H9 (cell line): Measurements from ENCODE around the gene SLC34A3. TPM values are rescaled to one million over a fixed set of nuclear protein-coding genes. Genes with fewer than 3 reads are reported as not detected.

ENCODE experiments used
- DNase-seq: peaks from one replicate; pipeline ENCODE4 v3.0.0-alpha.2; 2017
- H2AFZ ChIP-seq: one replicate; pipeline ENCODE4 v1.6.1; 2013; ENCODE audit warnings: mild to moderate bottlenecking, low read length, control low read depth, moderate library complexity
- H2AK5ac ChIP-seq: 2 replicates; pipeline ENCODE4 v1.6.1; 2013; ENCODE audit warnings: low read length, control low read depth, mixed read lengths; ENCODE audit not compliant: insufficient read length
- H2BK120ac ChIP-seq: one replicate; pipeline ENCODE4 v1.6.1; 2013; ENCODE audit warnings: low read depth, mild to moderate bottlenecking, low read length, control low read depth, inconsistent platforms; ENCODE audit not compliant: poor library complexity, severe bottlenecking
- H2BK12ac ChIP-seq: 2 replicates; pipeline ENCODE4 v1.6.1; 2013; ENCODE audit warnings: low read length, control low read depth, mixed read lengths, low read depth; ENCODE audit not compliant: insufficient read length
- H2BK15ac ChIP-seq: 2 replicates; pipeline ENCODE4 v1.6.1; 2013; ENCODE audit warnings: low read depth, low read length, control low read depth
- H2BK20ac ChIP-seq: one replicate; pipeline ENCODE4 v1.6.1; 2013; ENCODE audit warnings: low read depth, mild to moderate bottlenecking, low read length, control low read depth, inconsistent platforms; ENCODE audit not compliant: poor library complexity, severe bottlenecking
- H2BK5ac ChIP-seq: 2 replicates; pipeline ENCODE4 v1.6.1; 2013; ENCODE audit warnings: low read length, control low read depth, mixed read lengths; ENCODE audit not compliant: insufficient read length
- H3K14ac ChIP-seq: 2 replicates; pipeline ENCODE4 v1.6.1; 2013; ENCODE audit warnings: low read length, control low read depth; ENCODE audit not compliant: insufficient read depth
- H3K18ac ChIP-seq: 2 replicates; pipeline ENCODE4 v1.6.1; 2013; ENCODE audit warnings: low read depth, mild to moderate bottlenecking, mixed read lengths, low read length, control low read depth; ENCODE audit not compliant: insufficient read length
- H3K23ac ChIP-seq: 2 replicates; pipeline ENCODE4 v1.6.1; 2013; ENCODE audit warnings: low read length, control low read depth, mixed read lengths, low read depth; ENCODE audit not compliant: insufficient read length
- H3K23me2 ChIP-seq: 2 replicates; pipeline ENCODE4 v1.6.1; 2013; ENCODE audit warnings: low read depth, mild to moderate bottlenecking, mixed read lengths, low read length, control low read depth; ENCODE audit not compliant: insufficient read length, poor library complexity, severe bottlenecking
- H3K27ac ChIP-seq: 2 replicates; pipeline ENCODE4 v1.5.1; 2013; ENCODE audit warnings: low read length, control low read depth, mixed read lengths, low read depth; ENCODE audit not compliant: insufficient read length
- H3K27me3 ChIP-seq: 2 replicates; pipeline ENCODE4 v1.6.1; 2013; ENCODE audit warnings: low read length, control low read depth, inconsistent platforms; ENCODE audit not compliant: insufficient read depth
- H3K4ac ChIP-seq: 2 replicates; pipeline ENCODE4 v1.6.1; 2013; ENCODE audit warnings: low read depth, mild to moderate bottlenecking, control low read depth, inconsistent platforms, low read length, moderate library complexity
- H3K4me1 ChIP-seq: 2 replicates; pipeline ENCODE4 v1.6.1; 2013; ENCODE audit warnings: low read length, control low read depth, inconsistent platforms; ENCODE audit not compliant: insufficient read depth
- H3K4me2 ChIP-seq: 2 replicates; pipeline ENCODE4 v1.6.1; 2013; ENCODE audit warnings: low read length, control low read depth, mixed read lengths; ENCODE audit not compliant: insufficient read length, insufficient read depth
- H3K56ac ChIP-seq: 2 replicates; pipeline ENCODE4 v1.6.1; 2013; ENCODE audit warnings: low read depth, mild to moderate bottlenecking, mixed read lengths, low read length, control low read depth; ENCODE audit not compliant: insufficient read length
- H3K79me1 ChIP-seq: 2 replicates; pipeline ENCODE4 v1.6.1; 2013; ENCODE audit warnings: low read depth, mild to moderate bottlenecking, moderate library complexity, low read length, control low read depth, inconsistent platforms; ENCODE audit not compliant: insufficient read depth, poor library complexity, severe bottlenecking
- H3K79me2 ChIP-seq: 2 replicates; pipeline ENCODE4 v1.6.1; 2013; ENCODE audit warnings: low read length, control low read depth, inconsistent platforms; ENCODE audit not compliant: insufficient read depth
- H3K9ac ChIP-seq: 2 replicates; pipeline ENCODE4 v1.6.1; 2013; ENCODE audit warnings: low read length, control low read depth, mixed read lengths; ENCODE audit not compliant: insufficient read length; ENCODE audit errors: extremely low read depth
- H3K9me3 ChIP-seq: one replicate; pipeline ENCODE4 v1.6.1; 2013; ENCODE audit warnings: low read depth, low read length, inconsistent platforms; ENCODE audit not compliant: control insufficient read depth
- H3T11ph ChIP-seq: one replicate; pipeline ENCODE4 v1.6.1; 2013; ENCODE audit warnings: mild to moderate bottlenecking, low read length, control low read depth, inconsistent platforms
- H4K20me1 ChIP-seq: one replicate; pipeline ENCODE4 v1.6.1; 2013; ENCODE audit not compliant: control insufficient read depth, insufficient read length, insufficient read depth
- H4K5ac ChIP-seq: 2 replicates; pipeline ENCODE4 v1.6.1; 2013; ENCODE audit warnings: low read depth, mild to moderate bottlenecking, mixed read lengths, low read length, control low read depth; ENCODE audit not compliant: insufficient read length
- H4K8ac ChIP-seq: replicated peaks from 2 replicates; pipeline ENCODE4 v1.6.1; 2013; ENCODE audit warnings: low read length, control low read depth, mixed read lengths, low read depth; ENCODE audit not compliant: insufficient read length
- H4K91ac ChIP-seq: 2 replicates; pipeline ENCODE4 v1.6.1; 2013; ENCODE audit warnings: low read depth, mild to moderate bottlenecking, moderate library complexity, mixed read lengths, low read length, control low read depth; ENCODE audit not compliant: insufficient read length
- H3K27ac Mint-ChIP-seq, 3 experiments: 2 replicates in 2 of 3; 3 replicates in 1 of 3; pipeline ENCODE4 v1.8.0; 2020 to 2021; ENCODE audit warnings: mixed read lengths in 3 of 3, mild to moderate bottlenecking in 1 of 3, moderate library complexity in 1 of 3
- H3K27me3 Mint-ChIP-seq: 2 replicates; pipeline ENCODE4 v1.8.0; 2021; ENCODE audit warnings: low read depth, mild to moderate bottlenecking, moderate library complexity, mixed read lengths
- H3K36me3 Mint-ChIP-seq, 3 experiments: 2 replicates in 2 of 3; 3 replicates in 1 of 3; pipeline ENCODE4 v1.8.0; 2020 to 2021; ENCODE audit warnings: low read depth in 3 of 3, mixed read lengths in 3 of 3; ENCODE audit not compliant: insufficient read depth in 1 of 3
- H3K4me1 Mint-ChIP-seq, 2 experiments: 2 replicates each; pipeline ENCODE4 v1.8.0; 2020; ENCODE audit warnings: mixed read lengths in 2 of 2
- H3K4me3 Mint-ChIP-seq, 2 experiments: 2 replicates in 1 of 2; 3 replicates in 1 of 2; pipeline ENCODE4 v1.8.0; 2020 to 2021; ENCODE audit warnings: mild to moderate bottlenecking in 2 of 2, mixed read lengths in 2 of 2, moderate library complexity in 1 of 2
- H3K9me3 Mint-ChIP-seq, 2 experiments: 2 replicates in 1 of 2; 3 replicates in 1 of 2; pipeline ENCODE4 v1.8.0; 2020; ENCODE audit warnings: mild to moderate bottlenecking in 2 of 2, mixed read lengths in 2 of 2, moderate library complexity in 1 of 2
- WGBS: extraction: QIAGEN DNeasy Blood & Tissue Kit; methylation state at CpG from one replicate; pipeline ENCODE4 v1.1.7; 2013; ENCODE audit warnings: missing lambda C conversion rate, low lambda C conversion rate, mixed read lengths; ENCODE audit not compliant: insufficient read length; ENCODE audit errors: extremely low coverage; 5-methylcytosine and 5-hydroxymethylcytosine counted together
- total RNA-seq: library from RNA; stranded (reverse); gene quantifications from 2 replicates; pipeline ENCODE4 v1.2.1, GENCODE V29; 2021
- TF ChIP-seq, protein P1 (sequence below): fragments of 200-600 bp; sonication (generic); conservative IDR thresholded peaks from 3 replicates; pipeline ENCODE4 v1.8.0; 2021; ENCODE audit warnings: antibody characterized with exemption, mild to moderate bottlenecking

The SLC34A3 gene
- total RNA-seq, 1 experiment from 2014 or later: not detected

GRCh38 chr9:137193771-137194170 lies 36.9 kb upstream of the SLC34A3 start:
- Histone ChIP-seq H2BK15ac (no peak overlapping the region), H4K20me1 (no peaks in the 10 kb centered on the region), H3K4ac (no peak overlapping the region), H3K23me2 (peaks cover 5% of the 10 kb centered on the region), H3K4me1 (peaks cover 5% of the 10 kb centered on the region; the same call in 1 of the 2 replicates), H2BK5ac (no peak overlapping the region), H3K27me3 (no peaks in the 10 kb centered on the region), H3K79me2 (0 out of 2 replicates have a peak, but pooled peaks cover 2% of the 10 kb centered on the region), H4K91ac (no peak overlapping the region), H4K8ac (no peak overlapping the region), H3K14ac (no peak overlapping the region), H3K4me2 (no peak overlapping the region), H3K23ac (no peak overlapping the region), H3K56ac (no peak overlapping the region), H3K18ac (no peak overlapping the region), H3K9me3 (no peaks in the 10 kb centered on the region), H3T11ph (no peak overlapping the region), H4K5ac (no peak overlapping the region), H2AFZ (no peak overlapping the region), H3K27ac (no peak overlapping the region), H2AK5ac (no peak overlapping the region), H3K9ac (no peak overlapping the region), H3K79me1 (no peaks in the 10 kb centered on the region), H2BK120ac (no peak overlapping the region), H2BK12ac (no peak overlapping the region), H2BK20ac (no peak overlapping the region)
- Mint-ChIP-seq H3K4me1 (peaks cover 13 to 19% of the 10 kb centered on the region in 2 experiments), H3K27ac (no peak overlapping the region), H3K36me3 (peaks cover 5 to 15% (median 12%) of the 10 kb centered on the region in 3 experiments; a peak in 5 of 7 replicates), H3K27me3 (no peaks in the 10 kb centered on the region), H3K4me3 (no peak overlapping the region), H3K9me3 (no peaks in the 10 kb centered on the region)
- TF ChIP-seq, protein P1, sequence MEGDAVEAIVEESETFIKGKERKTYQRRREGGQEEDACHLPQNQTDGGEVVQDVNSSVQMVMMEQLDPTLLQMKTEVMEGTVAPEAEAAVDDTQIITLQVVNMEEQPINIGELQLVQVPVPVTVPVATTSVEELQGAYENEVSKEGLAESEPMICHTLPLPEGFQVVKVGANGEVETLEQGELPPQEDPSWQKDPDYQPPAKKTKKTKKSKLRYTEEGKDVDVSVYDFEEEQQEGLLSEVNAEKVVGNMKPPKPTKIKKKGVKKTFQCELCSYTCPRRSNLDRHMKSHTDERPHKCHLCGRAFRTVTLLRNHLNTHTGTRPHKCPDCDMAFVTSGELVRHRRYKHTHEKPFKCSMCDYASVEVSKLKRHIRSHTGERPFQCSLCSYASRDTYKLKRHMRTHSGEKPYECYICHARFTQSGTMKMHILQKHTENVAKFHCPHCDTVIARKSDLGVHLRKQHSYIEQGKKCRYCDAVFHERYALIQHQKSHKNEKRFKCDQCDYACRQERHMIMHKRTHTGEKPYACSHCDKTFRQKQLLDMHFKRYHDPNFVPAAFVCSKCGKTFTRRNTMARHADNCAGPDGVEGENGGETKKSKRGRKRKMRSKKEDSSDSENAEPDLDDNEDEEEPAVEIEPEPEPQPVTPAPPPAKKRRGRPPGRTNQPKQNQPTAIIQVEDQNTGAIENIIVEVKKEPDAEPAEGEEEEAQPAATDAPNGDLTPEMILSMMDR: no peak
- no peak for DNase-seq
- WGBS: no CpG with 5 or more reads among the region's 14 CpGs
